Measurements from ENCODE around the gene ESCO1. TPM values are rescaled to one million over a fixed set of nuclear protein-coding genes. Genes with fewer than 3 reads are reported as not detected.

Gene ESCO1
- polyA plus RNA-seq, 2 of the 4 experiments (the other 2 are of a cell fraction), result 7.7 to 13.2 TPM

- Histone ChIP-seq H3K4me3 (no peak overlapping the region), H3K4me2 (no peak overlapping the region), H3K27ac (no peak overlapping the region), H3K4me1 (no peaks in the 10 kb centered on the region), H3K9me3 (no peaks in the 10 kb centered on the region)
- FAIRE-seq (no peak), DNase-seq (ENCODE audit: low read depth in 1 of 2, low spot score in 1 of 2) (no peak), ATAC-seq (no peak)
- ChIA-PET CTCF (interaction anchor here (0.5 to 1.1 kb wide), 6 partner anchors 10 to 318 kb away, joined by 3 to 4 read pairs (median 4); partner anchors contain the start of gene ESCO1), POLR2A (no interaction called here)
- 58% methylated on average over 1 of the region's 1 CpG for WGBS (ENCODE audit: missing lambda C conversion rate)
- no peak for TF ChIP-seq ZSCAN20 (CRISPR knock-in tag; IDR thresholded peaks at IDR 0.05)
- no peak for TF ChIP-seq KDM5A (IDR thresholded peaks at IDR 0.05)
- no peak for TF ChIP-seq HOXB13 (CRISPR knock-in tag; IDR thresholded peaks at IDR 0.05; ENCODE audit: low read depth)
- no peak for TF ChIP-seq FOSL2 (IDR thresholded peaks at IDR 0.05)
- no peak for TF ChIP-seq FOSL2 (CRISPR knock-in tag; IDR thresholded peaks at IDR 0.05)
- no peak for TF ChIP-seq CBX8 (IDR thresholded peaks at IDR 0.05)
- TF ChIP-seq KDM1A (IDR thresholded peaks at IDR 0.05; ENCODE audit: low read depth), result no peak
- TF ChIP-seq ZFP36 (IDR thresholded peaks at IDR 0.05; ENCODE audit: borderline replicate concordance, partially characterized antibody), result no peak
- TF ChIP-seq JUNB (IDR thresholded peaks at IDR 0.05), result no peak
- TF ChIP-seq RCOR1 (IDR thresholded peaks at IDR 0.05; ENCODE audit: low read depth, low read length), result no peak
- no peak for TF ChIP-seq PHF8 (IDR thresholded peaks at IDR 0.05; ENCODE audit: borderline replicate concordance, low read depth)
- TF ChIP-seq MYC (IDR thresholded peaks at IDR 0.05; ENCODE audit: borderline replicate concordance, low read length), result no peak
- TF ChIP-seq, protein P1, sequence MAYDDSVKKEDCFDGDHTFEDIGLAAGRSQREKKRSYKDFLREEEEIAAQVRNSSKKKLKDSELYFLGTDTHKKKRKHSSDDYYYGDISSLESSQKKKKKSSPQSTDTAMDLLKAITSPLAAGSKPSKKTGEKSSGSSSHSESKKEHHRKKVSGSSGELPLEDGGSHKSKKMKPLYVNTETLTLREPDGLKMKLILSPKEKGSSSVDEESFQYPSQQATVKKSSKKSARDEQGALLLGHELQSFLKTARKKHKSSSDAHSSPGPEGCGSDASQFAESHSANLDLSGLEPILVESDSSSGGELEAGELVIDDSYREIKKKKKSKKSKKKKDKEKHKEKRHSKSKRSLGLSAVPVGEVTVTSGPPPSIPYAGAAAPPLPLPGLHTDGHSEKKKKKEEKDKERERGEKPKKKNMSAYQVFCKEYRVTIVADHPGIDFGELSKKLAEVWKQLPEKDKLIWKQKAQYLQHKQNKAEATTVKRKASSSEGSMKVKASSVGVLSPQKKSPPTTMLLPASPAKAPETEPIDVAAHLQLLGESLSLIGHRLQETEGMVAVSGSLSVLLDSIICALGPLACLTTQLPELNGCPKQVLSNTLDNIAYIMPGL (CRISPR knock-in tag; IDR thresholded peaks at IDR 0.05; ENCODE audit: borderline replicate concordance), result no peak
- TF ChIP-seq HDAC2 (IDR thresholded peaks at IDR 0.05), result no peak
- TF ChIP-seq, protein P2, sequence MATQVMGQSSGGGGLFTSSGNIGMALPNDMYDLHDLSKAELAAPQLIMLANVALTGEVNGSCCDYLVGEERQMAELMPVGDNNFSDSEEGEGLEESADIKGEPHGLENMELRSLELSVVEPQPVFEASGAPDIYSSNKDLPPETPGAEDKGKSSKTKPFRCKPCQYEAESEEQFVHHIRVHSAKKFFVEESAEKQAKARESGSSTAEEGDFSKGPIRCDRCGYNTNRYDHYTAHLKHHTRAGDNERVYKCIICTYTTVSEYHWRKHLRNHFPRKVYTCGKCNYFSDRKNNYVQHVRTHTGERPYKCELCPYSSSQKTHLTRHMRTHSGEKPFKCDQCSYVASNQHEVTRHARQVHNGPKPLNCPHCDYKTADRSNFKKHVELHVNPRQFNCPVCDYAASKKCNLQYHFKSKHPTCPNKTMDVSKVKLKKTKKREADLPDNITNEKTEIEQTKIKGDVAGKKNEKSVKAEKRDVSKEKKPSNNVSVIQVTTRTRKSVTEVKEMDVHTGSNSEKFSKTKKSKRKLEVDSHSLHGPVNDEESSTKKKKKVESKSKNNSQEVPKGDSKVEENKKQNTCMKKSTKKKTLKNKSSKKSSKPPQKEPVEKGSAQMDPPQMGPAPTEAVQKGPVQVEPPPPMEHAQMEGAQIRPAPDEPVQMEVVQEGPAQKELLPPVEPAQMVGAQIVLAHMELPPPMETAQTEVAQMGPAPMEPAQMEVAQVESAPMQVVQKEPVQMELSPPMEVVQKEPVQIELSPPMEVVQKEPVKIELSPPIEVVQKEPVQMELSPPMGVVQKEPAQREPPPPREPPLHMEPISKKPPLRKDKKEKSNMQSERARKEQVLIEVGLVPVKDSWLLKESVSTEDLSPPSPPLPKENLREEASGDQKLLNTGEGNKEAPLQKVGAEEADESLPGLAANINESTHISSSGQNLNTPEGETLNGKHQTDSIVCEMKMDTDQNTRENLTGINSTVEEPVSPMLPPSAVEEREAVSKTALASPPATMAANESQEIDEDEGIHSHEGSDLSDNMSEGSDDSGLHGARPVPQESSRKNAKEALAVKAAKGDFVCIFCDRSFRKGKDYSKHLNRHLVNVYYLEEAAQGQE (IDR thresholded peaks at IDR 0.05), result no peak
- TF ChIP-seq NFE2L2 (conservative IDR thresholded peaks at IDR 0.05; ENCODE audit: low read length), result no peak
- no peak for TF ChIP-seq TP53 (CRISPR knock-in tag; IDR thresholded peaks at IDR 0.05)
- no peak for TF ChIP-seq RNF2 (IDR thresholded peaks at IDR 0.05; ENCODE audit: borderline replicate concordance, low read depth)
- TF ChIP-seq, protein P3, sequence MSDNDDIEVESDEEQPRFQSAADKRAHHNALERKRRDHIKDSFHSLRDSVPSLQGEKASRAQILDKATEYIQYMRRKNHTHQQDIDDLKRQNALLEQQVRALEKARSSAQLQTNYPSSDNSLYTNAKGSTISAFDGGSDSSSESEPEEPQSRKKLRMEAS (IDR thresholded peaks at IDR 0.05), result no peak
- no peak for TF ChIP-seq HOXA7 (CRISPR knock-in tag; IDR thresholded peaks at IDR 0.05)
- no peak for TF ChIP-seq CEBPB (IDR thresholded peaks at IDR 0.05)
Observed at GRCh38 chr18:21534327-21534726, 66.2 kb downstream of the ESCO1 start.

DNA sequence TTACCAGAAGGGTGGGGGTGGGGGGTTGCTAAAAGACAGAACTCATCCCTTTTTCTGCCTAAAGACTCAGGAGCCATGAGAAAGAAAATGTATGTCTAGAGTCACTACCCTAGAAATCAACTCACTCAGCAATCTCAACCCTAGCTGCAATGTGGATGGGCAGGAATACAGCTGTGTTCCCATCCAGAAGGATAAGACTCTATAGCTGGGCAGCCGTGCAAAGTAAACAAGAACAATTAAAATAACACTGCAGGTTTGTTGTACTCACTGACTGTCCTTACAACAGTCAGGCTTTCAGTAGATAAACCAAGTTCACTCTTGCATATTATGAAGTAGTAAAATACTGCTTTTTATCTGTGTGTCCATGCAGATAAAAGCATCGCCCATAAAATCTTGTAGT lies 74.0 kb downstream of the ESCO1 start:
- ATAC-seq (no peak), DNase-seq (ENCODE audit: low read depth in 1 of 2, low spot score in 1 of 2) (no peak), FAIRE-seq (no peak)
- H3K27ac ChIP-seq, result no peak overlapping the region
- no peaks in the 10 kb centered on the region for H3K4me1 ChIP-seq
- POLR2A ChIA-PET, result no interaction called here
- 93% methylated on average over 2 of the region's 2 CpGs for WGBS (ENCODE audit: missing lambda C conversion rate)
- H3K9me3 ChIP-seq, result no peaks in the 10 kb centered on the region
- CTCF ChIA-PET, result no interaction called here
- no peak overlapping the region for H3K4me3 ChIP-seq
- no peak overlapping the region for H3K4me2 ChIP-seq
- TF ChIP-seq JUN (IDR thresholded peaks at IDR 0.05) (no peak), FOSL2 (IDR thresholded peaks at IDR 0.05) (no peak), FOSL2 (CRISPR knock-in tag; IDR thresholded peaks at IDR 0.05) (no peak), ESRRA (IDR thresholded peaks at IDR 0.05; ENCODE audit: borderline replicate concordance, low read length) (no peak), HEYL (CRISPR knock-in tag; IDR thresholded peaks at IDR 0.05) (no peak), CBX8 (IDR thresholded peaks at IDR 0.05) (no peak), NR3C1 (IDR thresholded peaks at IDR 0.05) (no peak), KDM1A (IDR thresholded peaks at IDR 0.05; ENCODE audit: low read depth) (no peak), JUNB (IDR thresholded peaks at IDR 0.05) (no peak), FOSB (CRISPR knock-in tag; IDR thresholded peaks at IDR 0.05) (no peak), HOXB13 (CRISPR knock-in tag; IDR thresholded peaks at IDR 0.05; ENCODE audit: low read depth) (no peak), CHD4 (IDR thresholded peaks at IDR 0.05; ENCODE audit: borderline replicate concordance) (no peak), TFCP2L1 (CRISPR knock-in tag; IDR thresholded peaks at IDR 0.05) (no peak), MAZ (IDR thresholded peaks at IDR 0.05; ENCODE audit: borderline replicate concordance, low read depth, low read length) (no peak), RAD21 (conservative IDR thresholded peaks at IDR 0.05 in 1 of 2, IDR thresholded peaks at IDR 0.05 in 1 of 2) (no peak), NPAS2 (CRISPR knock-in tag; IDR thresholded peaks at IDR 0.05; ENCODE audit: borderline replicate concordance) (no peak), CBX2 (IDR thresholded peaks at IDR 0.05; ENCODE audit: borderline replicate concordance, low read depth) (no peak), POLR2AphosphoS2 (conservative IDR thresholded peaks at IDR 0.05; ENCODE audit: low read length) (no peak)
- TF ChIP-seq, protein P4, sequence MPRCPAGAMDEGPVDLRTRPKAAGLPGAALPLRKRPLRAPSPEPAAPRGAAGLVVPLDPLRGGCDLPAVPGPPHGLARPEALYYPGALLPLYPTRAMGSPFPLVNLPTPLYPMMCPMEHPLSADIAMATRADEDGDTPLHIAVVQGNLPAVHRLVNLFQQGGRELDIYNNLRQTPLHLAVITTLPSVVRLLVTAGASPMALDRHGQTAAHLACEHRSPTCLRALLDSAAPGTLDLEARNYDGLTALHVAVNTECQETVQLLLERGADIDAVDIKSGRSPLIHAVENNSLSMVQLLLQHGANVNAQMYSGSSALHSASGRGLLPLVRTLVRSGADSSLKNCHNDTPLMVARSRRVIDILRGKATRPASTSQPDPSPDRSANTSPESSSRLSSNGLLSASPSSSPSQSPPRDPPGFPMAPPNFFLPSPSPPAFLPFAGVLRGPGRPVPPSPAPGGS (IDR thresholded peaks at IDR 0.05), result no peak

Measured in A549 (cell line).